Transverse colon (tissue), 3 donors: ENCODE results near the gene POMGNT2.
"Not testable (repeated sequence)": the region's sequence is repeated elsewhere in the genome, so short reads cannot be mapped to it uniquely, and the experiment has no call there.

ENCODE experiments used
- CTCF ChIP-seq, 5 experiments: fragments of 200-600 bp in 3 of 5; fragments of 450-650 bp in 2 of 5; sonication (generic) in 3 of 5; IDR thresholded peaks; 1 replicate in 2 of 5; 2 replicates in 3 of 5; pipeline ENCODE4 v1.5.1; 2016 to 2017; ENCODE audit warnings: antibody characterized with exemption in 5 of 5, inconsistent platforms in 3 of 5, mild to moderate bottlenecking in 2 of 5, moderate library complexity in 1 of 5
- EP300 ChIP-seq: sonication (generic); formaldehyde crosslinking; IDR thresholded peaks from one replicate; pipeline ENCODE4 v1.6.1; 2017; ENCODE audit warnings: antibody characterized with exemption, low read depth

GRCh38 chr3:43045079-43045478, 60.8 kb downstream of the POMGNT2 start:
- TF ChIP-seq CTCF (IDR thresholded peaks at IDR 0.05); EP300: not testable (repeated sequence)
